MM.1S (cell line): ENCODE measurements around the gene KCNH1.

ENCODE experiments used
- DNase-seq: peaks from one replicate; pipeline ENCODE4 v3.0.0-alpha.2; 2015
- H2AFZ ChIP-seq: fragments of 300-600 bp; sonication (generic); 2 replicates; pipeline ENCODE4 v1.6.0; 2016; ENCODE audit warnings: antibody characterized with exemption, low read length
- H3F3A ChIP-seq: fragments of 300-600 bp; sonication (generic); 2 replicates; pipeline ENCODE4 v1.6.1; 2016; ENCODE audit warnings: mild to moderate bottlenecking, antibody characterized with exemption, low read length, moderate library complexity, mixed read lengths; ENCODE audit not compliant: insufficient read depth
- H3K27ac ChIP-seq: fragments of 300-600 bp; sonication (generic); 2 replicates; pipeline ENCODE4 v1.5.1; 2016; ENCODE audit warnings: mild to moderate bottlenecking, low read length
- H3K27me3 ChIP-seq: fragments of 300-600 bp; sonication (generic); replicated peaks from 2 replicates; pipeline ENCODE4 v1.6.0; 2016; ENCODE audit warnings: low read length; ENCODE audit not compliant: insufficient read depth
- H3K36me3 ChIP-seq: fragments of 300-600 bp; sonication (generic); replicated peaks from 2 replicates; pipeline ENCODE4 v1.6.1; 2016; ENCODE audit warnings: mild to moderate bottlenecking, low read length, mixed read lengths; ENCODE audit not compliant: insufficient read depth
- H3K4me1 ChIP-seq: fragments of 300-600 bp; sonication (generic); 2 replicates; pipeline ENCODE4 v1.6.1; 2016; ENCODE audit warnings: low read length, mixed read lengths
- H3K4me2 ChIP-seq: fragments of 300-600 bp; sonication (generic); 2 replicates; pipeline ENCODE4 v1.6.0; 2016; ENCODE audit warnings: low read depth, low read length
- H3K4me3 ChIP-seq: fragments of 300-600 bp; sonication (generic); 2 replicates; pipeline ENCODE4 v1.5.1; 2016; ENCODE audit warnings: low read length, mixed read lengths
- H3K79me2 ChIP-seq: fragments of 300-600 bp; sonication (generic); 2 replicates; pipeline ENCODE4 v1.6.1; 2016; ENCODE audit warnings: mixed run types, low read length, mixed read lengths
- H3K9ac ChIP-seq: fragments of 300-600 bp; sonication (generic); 2 replicates; pipeline ENCODE4 v1.6.1; 2016; ENCODE audit warnings: low read length, mixed read lengths
- H3K9me2 ChIP-seq: fragments of 300-600 bp; sonication (generic); replicated peaks from 2 replicates; pipeline ENCODE4 v1.6.1; 2016; ENCODE audit warnings: mild to moderate bottlenecking, low read length, mixed read lengths; ENCODE audit not compliant: insufficient read depth
- H3K9me3 ChIP-seq: fragments of 300-600 bp; sonication (generic); replicated peaks from 2 replicates; pipeline ENCODE4 v1.6.1; 2016; ENCODE audit warnings: mild to moderate bottlenecking, low read length, mixed read lengths; ENCODE audit not compliant: insufficient read depth
- H4K20me1 ChIP-seq: fragments of 300-600 bp; sonication (generic); 2 replicates; pipeline ENCODE4 v1.6.1; 2016; ENCODE audit warnings: mild to moderate bottlenecking, low read length, moderate library complexity, mixed read lengths; ENCODE audit not compliant: insufficient read depth
- CTCF ChIP-seq: fragments of 300-600 bp; sonication (generic); IDR thresholded peaks from 2 replicates; pipeline ENCODE4 v1.5.1; 2016; ENCODE audit warnings: antibody characterized with exemption, low read length, mixed read lengths
- EZH2 ChIP-seq: fragments of 300-600 bp; sonication (generic); optimal IDR thresholded peaks from 2 replicates; pipeline ENCODE3; 2017; ENCODE audit warnings: low read depth, mild to moderate bottlenecking, antibody characterized with exemption, low read length, mixed read lengths
- EZH2phosphoT487 ChIP-seq: fragments of 300-600 bp; sonication (generic); IDR thresholded peaks from 2 replicates; pipeline ENCODE4 v1.6.1; 2018; ENCODE audit warnings: antibody characterized with exemption, low read length

The KCNH1 gene

GRCh38 chr1:210755991-210756659 lies 377.8 kb downstream of the KCNH1 start:
- H4K20me1 ChIP-seq: no peaks in the 10 kb centered on the region
- H3K9me2 ChIP-seq: no peaks in the 10 kb centered on the region
- H3K4me2 ChIP-seq: no peak overlapping the region
- no peaks in the 10 kb centered on the region for H3K27me3 ChIP-seq
- H3K9me3 ChIP-seq: no peaks in the 10 kb centered on the region
- H3F3A ChIP-seq: no peaks in the 10 kb centered on the region
- no peaks in the 10 kb centered on the region for H3K4me1 ChIP-seq
- H3K27ac ChIP-seq: no peak overlapping the region
- DNase-seq: no peak
- TF ChIP-seq CTCF: no peak
- no peak for TF ChIP-seq EZH2phosphoT487
- no peak for TF ChIP-seq EZH2
- no peaks in the 10 kb centered on the region for H3K36me3 ChIP-seq
- H3K79me2 ChIP-seq: no peaks in the 10 kb centered on the region
- no peak overlapping the region for H3K4me3 ChIP-seq
- H2AFZ ChIP-seq: no peak overlapping the region
- H3K9ac ChIP-seq: no peak overlapping the region

DNA sequence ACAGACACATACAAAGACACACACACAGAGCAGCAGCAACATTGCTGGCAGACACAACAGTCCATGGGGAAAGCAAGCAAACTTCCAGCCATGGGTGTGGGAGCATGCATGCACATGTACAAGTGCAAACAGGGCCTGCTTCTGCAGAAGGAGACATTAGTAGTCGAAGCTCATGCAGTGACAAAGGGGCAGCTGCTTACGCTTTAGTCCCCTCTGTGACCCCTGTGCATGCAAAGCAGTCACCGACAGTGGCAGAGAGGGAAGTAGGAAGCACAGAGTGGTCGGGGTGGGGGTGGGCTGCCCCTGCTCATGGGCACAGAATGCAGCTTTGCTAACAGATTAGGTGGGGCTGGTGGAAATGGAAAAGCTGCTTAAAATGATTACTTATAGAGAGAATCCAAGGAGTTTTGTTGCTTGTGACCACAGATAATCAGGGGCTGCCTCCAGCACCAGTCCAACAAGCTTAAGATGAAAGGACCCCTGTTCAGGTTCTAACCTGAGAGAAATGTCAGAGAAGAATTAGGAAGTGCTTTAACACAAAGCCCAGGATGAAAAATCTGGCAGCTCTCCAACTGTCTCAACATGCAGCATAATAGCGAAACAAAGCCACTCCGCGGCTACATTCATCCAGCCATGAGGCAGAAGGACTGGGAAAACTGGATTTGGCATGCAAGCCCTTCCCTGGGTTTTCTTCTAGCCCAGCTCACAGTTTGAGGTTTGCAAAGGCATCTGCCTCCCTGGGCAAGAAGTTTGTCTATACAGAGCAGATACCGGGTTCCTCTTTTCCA lies 378.9 kb downstream of the KCNH1 start:
- DNase-seq: no peak
- Histone ChIP-seq H3K36me3 (no peaks in the 10 kb centered on the region), H3K27me3 (no peaks in the 10 kb centered on the region), H4K20me1 (no peaks in the 10 kb centered on the region), H3F3A (no peaks in the 10 kb centered on the region), H2AFZ (no peak overlapping the region), H3K27ac (no peak overlapping the region), H3K9ac (no peak overlapping the region), H3K9me3 (no peaks in the 10 kb centered on the region), H3K4me3 (no peak overlapping the region), H3K9me2 (no peaks in the 10 kb centered on the region), H3K79me2 (no peaks in the 10 kb centered on the region), H3K4me1 (no peaks in the 10 kb centered on the region), H3K4me2 (no peak overlapping the region)
- TF ChIP-seq EZH2phosphoT487 (no peak), CTCF (no peak), EZH2 (no peak)

GRCh38 chr1:210751911-210752310 lies 382.0 kb downstream of the KCNH1 start:
- H3F3A ChIP-seq: no peaks in the 10 kb centered on the region
- H3K4me2 ChIP-seq: no peak overlapping the region
- H3K9me2 ChIP-seq: no peaks in the 10 kb centered on the region
- H3K9ac ChIP-seq: no peak overlapping the region
- no peaks in the 10 kb centered on the region for H3K4me1 ChIP-seq
- H3K4me3 ChIP-seq: no peak overlapping the region
- no peaks in the 10 kb centered on the region for H3K9me3 ChIP-seq
- H3K27me3 ChIP-seq: no peaks in the 10 kb centered on the region
- H3K27ac ChIP-seq: no peak overlapping the region
- no peak for DNase-seq
- no peak overlapping the region for H2AFZ ChIP-seq
- H3K36me3 ChIP-seq: no peaks in the 10 kb centered on the region
- TF ChIP-seq EZH2 (no peak), CTCF (no peak), EZH2phosphoT487 (no peak)
- H4K20me1 ChIP-seq: no peaks in the 10 kb centered on the region
- H3K79me2 ChIP-seq: no peaks in the 10 kb centered on the region
